GM12891 (cell line): ENCODE data around the gene ZNF394.

Source experiments
- PAX5 ChIP-seq: IDR thresholded peaks from 2 replicates; pipeline ENCODE4 v1.6.1; 2011; ENCODE audit warnings: low read length, moderate library complexity, mild to moderate bottlenecking; ENCODE audit not compliant: insufficient read depth, severe bottlenecking
- POLR2A ChIP-seq: IDR thresholded peaks from 2 replicates; pipeline ENCODE4 v1.6.1; 2011; ENCODE audit warnings: low read depth, low read length, control low read depth
- POLR2AphosphoS5 ChIP-seq: IDR thresholded peaks from 2 replicates; pipeline ENCODE4 v1.6.1; 2011; ENCODE audit warnings: low read depth, low read length, control low read depth
- POU2F2 ChIP-seq: IDR thresholded peaks from 2 replicates; pipeline ENCODE4 v1.6.1; 2011; ENCODE audit warnings: low read depth, mild to moderate bottlenecking, control low read depth, low read length, moderate library complexity
- SPI1 ChIP-seq: IDR thresholded peaks from 2 replicates; pipeline ENCODE4 v1.6.1; 2011; ENCODE audit warnings: low read depth, low read length, control low read depth
- TAF1 ChIP-seq: IDR thresholded peaks from 2 replicates; pipeline ENCODE4 v1.6.1; 2011; ENCODE audit warnings: low read depth, low read length, control low read depth

- TF ChIP-seq POLR2A = no peak
- TF ChIP-seq TAF1 = no peak
- no peak for TF ChIP-seq POLR2AphosphoS5
- TF ChIP-seq PAX5 = no peak
- TF ChIP-seq SPI1 = no peak
- TF ChIP-seq POU2F2 = no peak
These were observed 40.5 kb upstream of the ZNF394 start for GRCh38 chr7:99540542-99540941.
